Hepatic stellate cell (primary cell): ENCODE results near the gene CBLL1.

Experiments
- DNase-seq: peaks from one replicate; pipeline ENCODE4 v3.0.0; 2011; ENCODE audit warnings: low spot score

CBLL1 gene

DNA sequence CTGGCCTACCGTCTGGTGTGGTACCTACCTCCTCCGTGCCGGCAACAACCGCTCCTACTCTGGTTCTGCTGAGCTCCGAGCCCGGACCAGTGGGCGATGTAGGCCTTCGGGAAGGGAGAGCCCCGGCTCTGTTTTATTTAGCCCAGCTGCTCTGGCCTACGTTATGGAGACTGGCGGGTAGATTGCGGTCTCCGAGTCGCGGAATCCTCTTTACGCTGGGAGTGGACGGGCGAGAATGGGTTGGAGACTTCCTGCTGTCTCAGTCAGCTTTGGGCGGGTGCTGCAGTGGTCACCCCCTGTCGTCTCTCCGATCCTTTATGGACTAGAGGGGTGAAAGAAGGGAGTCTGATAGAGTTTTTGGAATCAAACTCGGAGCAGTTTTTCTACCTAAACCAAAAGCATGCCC lies 406 bp downstream of the CBLL1 start:
- DNase-seq = no peak

DNA sequence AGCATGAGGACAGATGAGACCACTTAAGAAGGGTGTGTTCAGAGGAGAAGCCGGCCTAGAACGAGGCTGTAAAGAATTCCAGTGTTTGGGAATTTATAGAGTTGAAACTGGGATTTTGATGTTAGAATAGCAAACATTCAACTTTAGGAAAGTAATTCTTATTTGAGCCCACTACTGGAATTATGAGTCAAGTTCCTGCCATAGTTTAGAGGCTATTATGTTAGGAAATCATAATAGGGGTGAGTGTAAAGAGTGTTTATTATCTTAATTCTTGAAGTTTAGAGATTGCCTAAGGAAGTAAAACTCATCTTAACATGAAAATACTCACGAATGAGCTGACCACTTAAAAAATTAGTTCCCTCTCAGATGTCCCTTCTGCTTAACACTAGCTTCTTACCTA lies 2.1 kb downstream of the CBLL1 start:
- peak; percentile 7 for DNase-seq

DNA sequence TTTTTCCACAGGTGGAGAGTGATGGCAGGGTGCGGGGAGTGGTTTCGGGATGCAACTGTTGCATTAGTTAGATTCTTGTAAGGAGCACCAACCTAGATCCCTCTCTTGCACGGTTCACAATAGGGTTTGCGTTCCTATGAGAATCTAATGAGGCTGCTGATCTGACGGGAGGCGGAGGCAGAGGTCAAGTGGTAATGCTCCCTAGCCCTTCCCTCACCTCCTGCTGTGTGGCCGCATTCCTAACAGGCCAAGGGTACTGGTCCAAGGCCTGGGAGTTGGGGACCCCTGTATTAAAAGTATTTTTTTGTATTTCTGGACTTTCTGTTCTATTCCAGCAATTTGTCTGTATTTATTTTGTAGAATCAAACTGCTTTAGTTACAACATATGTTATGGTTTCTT lies 7.2 kb downstream of the CBLL1 start:
- DNase-seq = no peak

- DNase-seq = no peak
Observed at GRCh38 chr7:107754642-107755041, 10.7 kb downstream of the CBLL1 start.

GRCh38 chr7:107758667-107759066 lies 14.7 kb downstream of the CBLL1 start:
- no peak for DNase-seq

- DNase-seq = no peak
Observed at GRCh38 chr7:107767391-107767790, 23.4 kb downstream of the CBLL1 start.

DNA sequence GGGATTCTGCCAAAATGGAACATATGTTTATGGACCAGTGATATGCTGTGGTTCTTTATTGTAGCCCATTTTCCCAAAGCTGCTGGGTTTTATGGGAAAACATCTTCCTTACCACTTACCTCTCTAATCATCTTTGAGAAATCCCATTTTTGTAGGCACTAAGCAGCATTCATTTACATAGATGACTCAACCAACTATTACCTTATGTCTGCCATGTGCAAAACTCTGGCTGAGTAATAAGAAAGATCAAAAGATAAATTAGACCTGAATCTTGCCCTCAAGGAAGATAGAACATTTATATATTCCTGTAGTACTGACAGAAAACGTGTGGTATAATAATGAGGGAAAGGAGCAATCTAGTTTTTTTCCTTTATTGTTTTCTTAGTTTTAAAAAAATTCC lies 24.3 kb downstream of the CBLL1 start:
- DNase-seq = no peak

- DNase-seq = no peak
Observed at GRCh38 chr7:107773027-107773426, 29.1 kb downstream of the CBLL1 start.

DNA sequence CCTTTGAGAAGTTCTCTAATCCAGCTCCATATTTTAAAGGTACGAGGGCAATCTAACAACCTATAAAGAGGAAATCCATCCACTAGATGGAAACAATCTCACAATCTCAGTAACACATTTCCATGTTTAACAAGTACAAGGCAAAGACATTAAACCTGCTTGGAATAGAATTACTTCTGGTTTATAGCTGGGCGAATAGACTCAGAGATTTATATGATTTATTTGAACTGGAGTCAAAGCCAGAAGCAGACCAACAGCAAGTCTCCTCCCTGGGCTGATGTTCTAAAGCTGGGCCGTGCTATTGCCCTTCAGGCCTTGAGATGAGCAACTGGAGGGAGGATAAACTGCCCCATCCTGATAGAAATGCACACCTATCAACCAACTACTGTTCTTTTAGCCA lies 33.8 kb downstream of the CBLL1 start:
- DNase-seq = no peak

GRCh38 chr7:107778283-107778682 lies 34.3 kb downstream of the CBLL1 start:
- DNase-seq = no peak

DNA sequence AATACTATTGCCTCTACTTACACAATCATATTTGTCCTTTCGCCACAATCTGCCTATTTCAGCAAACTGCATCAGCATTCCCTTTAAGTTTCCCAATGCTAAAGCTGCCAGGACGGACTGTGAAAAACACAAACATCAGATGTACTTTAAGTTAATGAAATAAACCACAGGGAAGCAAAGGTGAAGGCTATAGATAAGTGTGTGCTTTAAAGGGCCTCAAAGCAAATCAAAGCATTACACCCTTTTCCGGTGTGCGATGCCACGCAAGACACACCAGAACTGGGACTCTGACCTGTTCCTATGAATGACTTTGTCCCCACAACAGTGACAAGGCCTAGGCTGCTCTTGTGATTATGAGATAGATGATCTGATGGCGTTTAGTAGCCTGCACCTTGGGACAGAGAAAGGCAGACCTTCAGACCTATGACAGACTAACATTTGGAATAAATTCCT lies 35.7 kb downstream of the CBLL1 start:
- DNase-seq = no peak

- no peak for DNase-seq
Observed at GRCh38 chr7:107782374-107782773, 38.4 kb downstream of the CBLL1 start.

- no peak for DNase-seq
Observed at GRCh38 chr7:107783648-107784047, 39.7 kb downstream of the CBLL1 start.

DNA sequence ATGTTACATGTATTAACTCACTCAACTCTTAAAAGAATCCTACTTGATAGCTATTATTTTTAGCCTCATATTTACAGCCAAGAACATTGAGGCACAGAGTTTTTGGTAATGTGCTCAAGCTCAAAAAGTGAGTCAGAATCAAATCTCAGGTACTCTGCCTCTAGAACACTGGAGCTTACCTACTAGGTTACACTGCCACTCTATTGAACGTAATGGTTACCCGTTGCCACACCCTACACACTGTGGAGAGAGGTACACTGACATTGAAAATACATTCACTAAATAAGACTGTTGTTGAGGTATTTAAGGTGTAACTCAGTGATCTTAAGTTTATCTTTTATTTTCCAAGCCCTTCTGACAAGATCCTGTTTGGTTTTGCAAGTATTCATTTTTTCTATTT lies 41.2 kb downstream of the CBLL1 start:
- DNase-seq = no peak

GRCh38 chr7:107785926-107786325 lies 42.0 kb downstream of the CBLL1 start:
- no peak for DNase-seq

GRCh38 chr7:107788216-107788615 lies 44.3 kb downstream of the CBLL1 start:
- no peak for DNase-seq

GRCh38 chr7:107788662-107789061 lies 44.7 kb downstream of the CBLL1 start:
- DNase-seq = no peak

DNA sequence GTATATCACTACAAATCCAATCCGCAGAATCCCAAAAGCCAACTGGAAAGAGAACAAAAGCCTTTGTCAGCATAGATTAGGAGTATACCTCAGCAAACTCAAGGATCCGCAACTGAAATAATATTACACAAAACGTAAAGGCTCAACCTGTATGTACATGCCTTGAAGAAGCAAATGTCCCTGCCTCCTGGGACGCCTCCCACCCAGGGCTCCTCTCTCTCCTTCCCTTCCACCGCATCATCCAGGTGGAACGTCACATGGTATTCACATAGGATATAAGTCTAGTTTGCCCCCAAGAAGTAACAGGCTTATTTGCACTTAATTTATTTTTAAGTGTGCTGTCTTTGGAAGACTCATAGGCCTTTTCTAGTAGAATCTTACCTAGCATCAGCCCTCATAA lies 45.7 kb downstream of the CBLL1 start:
- no peak for DNase-seq

DNA sequence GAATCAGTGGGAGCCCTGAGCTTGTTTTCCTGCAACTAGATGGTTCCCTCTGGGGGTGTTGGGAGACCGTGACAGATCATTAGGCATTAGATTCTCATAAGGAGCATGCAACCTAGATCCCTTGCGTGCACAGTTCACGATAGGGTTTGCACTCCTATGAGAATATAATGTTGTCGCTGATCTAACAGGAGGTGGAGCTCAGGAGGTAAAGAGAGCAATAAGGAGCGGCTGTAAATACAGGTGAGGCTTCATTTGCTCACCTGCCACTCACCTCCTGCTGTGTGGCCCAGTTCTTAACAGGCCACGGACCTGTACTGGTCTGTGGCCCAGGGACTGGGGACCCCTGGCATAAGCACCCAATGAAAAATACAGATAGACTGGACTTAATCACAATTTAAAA lies 48.4 kb downstream of the CBLL1 start:
- DNase-seq = no peak

DNA sequence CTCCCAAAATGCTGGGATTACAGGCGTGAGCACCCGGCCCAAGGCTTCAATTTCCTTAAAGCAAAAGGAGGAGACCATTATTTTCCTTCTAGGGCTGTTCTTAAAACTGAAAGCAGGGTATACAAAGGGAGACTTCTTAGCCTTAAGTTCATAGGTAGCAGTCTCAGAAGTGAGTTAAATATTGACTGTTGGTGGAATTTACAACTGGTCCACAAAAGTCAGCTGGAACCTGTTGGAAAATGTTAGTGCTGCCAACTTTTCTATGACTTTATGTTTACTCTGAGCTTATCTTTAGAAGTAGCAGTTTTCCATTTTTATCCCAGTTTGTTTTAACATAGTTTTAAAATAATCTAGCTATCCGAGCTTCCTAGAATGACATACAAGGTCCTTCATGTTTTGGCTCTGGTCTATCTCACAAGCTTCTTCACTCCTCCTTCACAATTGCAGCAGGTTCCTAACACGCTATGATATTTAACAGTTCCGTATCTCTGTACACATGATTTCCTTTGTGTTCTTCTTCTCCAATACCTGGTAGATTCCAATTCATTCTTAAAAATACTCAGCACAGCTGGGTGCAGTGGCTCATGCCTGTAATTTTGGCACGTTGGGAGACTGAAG lies 55.8 kb downstream of the CBLL1 start:
- DNase-seq = no peak

GRCh38 chr7:107803009-107803610 lies 59.2 kb downstream of the CBLL1 start, which contains the start of gene SLC26A3:
Gene SLC26A3, minus strand, starts transcription at chr7:107803223. Its CDS starts 8,714 bp downstream, at chr7:107794509.
- no peak for DNase-seq

- DNase-seq = no peak
Observed at GRCh38 chr7:107809179-107809578, 65.2 kb downstream of the CBLL1 start.

DNA sequence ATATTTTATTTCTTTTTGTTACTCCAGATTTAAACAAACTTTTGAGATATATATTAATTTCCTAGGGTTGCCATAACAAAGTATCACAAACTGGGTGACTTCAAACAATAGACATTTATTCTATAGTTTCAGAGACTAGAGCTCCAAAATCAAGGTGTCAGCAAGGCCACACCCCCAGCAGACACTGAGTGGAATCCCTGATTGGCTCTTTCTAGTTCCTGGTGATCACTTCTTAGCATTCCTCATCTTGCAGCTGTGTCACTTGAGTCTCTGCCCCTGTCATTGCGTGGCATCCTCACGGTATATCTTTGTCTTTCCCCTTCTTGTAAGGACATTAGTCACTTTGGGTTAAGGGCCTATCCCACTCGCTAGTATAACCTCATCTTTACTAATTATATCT lies 66.7 kb downstream of the CBLL1 start:
- DNase-seq = no peak
